Measurements from ENCODE around the gene OST4.

Gene OST4

GRCh38 chr2:27023740-27024139, 47.7 kb downstream of the OST4 start:
- no peak for DNase-seq

DNA sequence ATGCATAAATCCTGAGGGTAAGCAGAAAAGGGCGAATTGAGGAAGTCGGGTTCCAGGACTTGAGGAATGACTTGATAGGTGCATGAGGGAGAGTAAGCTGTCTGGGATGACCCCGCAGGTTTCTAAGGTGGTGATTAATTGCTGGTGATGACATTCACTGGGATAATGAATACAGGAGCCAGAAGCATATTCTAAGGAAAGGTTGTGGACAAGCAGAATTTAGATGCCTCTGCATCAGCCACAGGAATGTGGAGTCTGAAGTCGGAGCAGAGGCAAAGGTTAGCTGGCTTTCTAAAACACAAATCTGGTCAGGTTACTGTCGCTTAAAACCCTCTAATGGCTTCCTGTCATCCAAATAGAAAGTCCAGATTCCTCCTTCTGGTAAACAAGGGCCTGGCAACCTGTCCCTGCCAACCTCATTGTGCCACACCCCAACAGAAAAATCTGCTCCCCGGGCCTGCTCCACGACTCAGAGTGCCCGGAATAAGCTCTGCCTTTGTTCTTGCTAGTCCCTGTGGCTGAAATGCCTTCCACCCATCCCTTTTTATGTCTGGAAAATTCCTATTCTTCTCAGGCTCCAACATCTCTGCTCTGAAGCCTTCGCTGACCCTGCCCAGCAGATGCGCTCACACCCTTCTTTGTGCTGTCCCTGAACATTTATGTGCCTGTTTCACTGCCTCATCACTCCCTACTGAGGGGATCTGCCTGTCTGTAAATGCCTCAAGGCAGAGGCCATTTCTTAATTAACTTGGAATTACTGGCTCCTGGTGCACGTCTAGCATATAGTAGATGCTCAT, 50.0 kb downstream of the OST4 start:
- no peak for DNase-seq

Data from NCI-H1694 (cell line).